Measurements from ENCODE around the gene TTC28.

The TTC28 gene

GRCh38 chr22:27971926-27972325, 707.7 kb downstream of the TTC28 start:
- in situ Hi-C loops (cut with MboI; ENCODE audit: low sequenced_read_pairs, unreplicated experiment): no loop called here
- no peak for TF ChIP-seq CTCF (IDR thresholded peaks at IDR 0.05; ENCODE audit: borderline replicate concordance, control extremely low read depth, extremely low read depth, insufficient read depth, missing control alignments)
- DNase-seq (ENCODE audit: low spot score): no peak

- DNase-seq (ENCODE audit: low spot score): no peak
- in situ Hi-C loops (cut with MboI; ENCODE audit: low sequenced_read_pairs, unreplicated experiment): no loop called here
- no peak for TF ChIP-seq CTCF (IDR thresholded peaks at IDR 0.05; ENCODE audit: borderline replicate concordance, control extremely low read depth, extremely low read depth, insufficient read depth, missing control alignments)
Measured at GRCh38 chr22:27970596-27971220, 708.9 kb downstream of the TTC28 start.

- no peak for DNase-seq (ENCODE audit: low spot score)
- in situ Hi-C loops (cut with MboI; ENCODE audit: low sequenced_read_pairs, unreplicated experiment): no loop called here
- no peak for TF ChIP-seq CTCF (IDR thresholded peaks at IDR 0.05; ENCODE audit: borderline replicate concordance, control extremely low read depth, extremely low read depth, insufficient read depth, missing control alignments)
Measured at GRCh38 chr22:27966168-27967064, 713.2 kb downstream of the TTC28 start.

- no peak for TF ChIP-seq CTCF (IDR thresholded peaks at IDR 0.05; ENCODE audit: borderline replicate concordance, control extremely low read depth, extremely low read depth, insufficient read depth, missing control alignments)
- in situ Hi-C loops (cut with MboI; ENCODE audit: low sequenced_read_pairs, unreplicated experiment): no loop called here
- DNase-seq (ENCODE audit: low spot score): no peak
Measured at GRCh38 chr22:27962268-27963044, 717.2 kb downstream of the TTC28 start.

GRCh38 chr22:27961680-27962079, 718.0 kb downstream of the TTC28 start:
- in situ Hi-C loops (cut with MboI; ENCODE audit: low sequenced_read_pairs, unreplicated experiment): no loop called here
- no peak for DNase-seq (ENCODE audit: low spot score)
- no peak for TF ChIP-seq CTCF (IDR thresholded peaks at IDR 0.05; ENCODE audit: borderline replicate concordance, control extremely low read depth, extremely low read depth, insufficient read depth, missing control alignments)

GRCh38 chr22:27961182-27961581, 718.5 kb downstream of the TTC28 start:
- in situ Hi-C loops (cut with MboI; ENCODE audit: low sequenced_read_pairs, unreplicated experiment): no loop called here
- no peak for TF ChIP-seq CTCF (IDR thresholded peaks at IDR 0.05; ENCODE audit: borderline replicate concordance, control extremely low read depth, extremely low read depth, insufficient read depth, missing control alignments)
- DNase-seq (ENCODE audit: low spot score): no peak
